GM21786 (cell line): ENCODE data around the gene USP17L24.
"Not testable (repeated sequence)": the region's sequence is repeated elsewhere in the genome, so short reads cannot be mapped to it uniquely, and the experiment has no call there.

Source experiments
- ATAC-seq: cut with Tn5 transposase; IDR thresholded peaks from one replicate; pipeline ENCODE4 v1.9.1; 2021; ENCODE audit not compliant: unreplicated experiment

Gene USP17L24

GRCh38 chr4:9324865-9325264 is at the start of gene USP17L24:
USP17L24 (plus strand) TSS chr4:9325165; CDS start chr4:9325165, 0 bp downstream.
- not testable (repeated sequence) for ATAC-seq

DNA sequence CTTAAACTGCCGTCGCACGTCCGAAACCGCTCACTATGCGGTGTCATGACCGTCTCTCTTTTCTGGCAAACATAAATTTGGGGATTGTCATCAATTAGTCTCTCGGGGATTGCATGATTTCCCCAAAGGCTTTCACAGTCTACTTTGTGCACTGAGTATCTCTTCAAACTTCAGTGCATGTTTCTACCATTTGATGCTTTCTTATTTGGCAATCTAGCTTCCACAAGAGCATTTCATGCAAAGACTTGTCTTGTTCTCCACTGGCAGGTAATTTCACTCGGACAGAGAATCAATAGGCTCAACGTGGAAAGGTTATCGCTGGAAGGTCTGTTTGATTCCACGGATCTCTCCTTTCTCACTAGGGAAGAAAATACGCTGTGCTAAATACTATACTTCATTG is 774 bp upstream of the USP17L24 start:
- ATAC-seq, result not testable (repeated sequence)

- ATAC-seq, result not testable (repeated sequence)
Measured at GRCh38 chr4:9329611-9330010, 4.6 kb downstream of the USP17L24 start, which contains the start of gene USP17L25. USP17L25 (plus strand) TSS chr4:9329911; CDS start chr4:9329911, 0 bp downstream.

GRCh38 chr4:9334358-9334757 is 9.4 kb downstream of the USP17L24 start, which contains the start of gene USP17L26:
USP17L26 (plus strand) TSS chr4:9334658; CDS start chr4:9334658, 0 bp downstream.
- not testable (repeated sequence) for ATAC-seq

- not testable (repeated sequence) for ATAC-seq
Measured at GRCh38 chr4:9339103-9339502, 14.1 kb downstream of the USP17L24 start, which contains the start of gene USP17L5. USP17L5 (plus strand) TSS chr4:9339403; CDS start chr4:9339403, 0 bp downstream.

DNA sequence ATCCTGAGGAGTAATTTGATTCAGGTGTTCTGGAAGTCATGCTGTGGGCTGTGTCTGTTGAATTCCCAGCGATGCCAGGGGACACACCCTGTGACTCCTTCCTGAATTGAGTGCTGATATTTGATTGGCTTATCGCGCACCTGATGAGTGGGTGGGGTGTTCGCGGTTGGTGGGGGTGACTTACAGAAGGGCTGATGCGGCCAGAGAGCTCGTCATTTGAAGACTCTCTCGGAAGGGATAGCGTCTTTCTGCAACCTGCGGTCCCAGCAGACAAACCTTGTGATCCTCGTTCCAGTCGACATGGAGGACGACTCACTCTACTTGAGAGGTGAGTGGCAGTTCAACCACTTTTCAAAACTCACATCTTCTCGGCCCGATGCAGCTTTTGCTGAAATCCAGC is 18.9 kb downstream of the USP17L24 start, which contains the start of gene USP17L27:
Gene USP17L27, plus strand, starts transcription at position 301 of the 400 bp plus-strand sequence. Its CDS starts 0 bp downstream, at position 301.
- ATAC-seq, result not testable (repeated sequence)

DNA sequence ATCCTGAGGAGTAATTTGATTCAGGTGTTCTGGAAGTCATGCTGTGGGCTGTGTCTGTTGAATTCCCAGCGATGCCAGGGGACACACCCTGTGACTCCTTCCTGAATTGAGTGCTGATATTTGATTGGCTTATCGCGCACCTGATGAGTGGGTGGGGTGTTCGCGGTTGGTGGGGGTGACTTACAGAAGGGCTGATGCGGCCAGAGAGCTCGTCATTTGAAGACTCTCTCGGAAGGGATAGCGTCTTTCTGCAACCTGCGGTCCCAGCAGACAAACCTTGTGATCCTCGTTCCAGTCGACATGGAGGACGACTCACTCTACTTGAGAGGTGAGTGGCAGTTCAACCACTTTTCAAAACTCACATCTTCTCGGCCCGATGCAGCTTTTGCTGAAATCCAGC is 23.6 kb downstream of the USP17L24 start, which contains the start of gene USP17L28:
Gene USP17L28, plus strand, starts transcription at position 301 of the 400 bp plus-strand sequence. Its CDS starts 0 bp downstream, at position 301.
- ATAC-seq, result not testable (repeated sequence)

DNA sequence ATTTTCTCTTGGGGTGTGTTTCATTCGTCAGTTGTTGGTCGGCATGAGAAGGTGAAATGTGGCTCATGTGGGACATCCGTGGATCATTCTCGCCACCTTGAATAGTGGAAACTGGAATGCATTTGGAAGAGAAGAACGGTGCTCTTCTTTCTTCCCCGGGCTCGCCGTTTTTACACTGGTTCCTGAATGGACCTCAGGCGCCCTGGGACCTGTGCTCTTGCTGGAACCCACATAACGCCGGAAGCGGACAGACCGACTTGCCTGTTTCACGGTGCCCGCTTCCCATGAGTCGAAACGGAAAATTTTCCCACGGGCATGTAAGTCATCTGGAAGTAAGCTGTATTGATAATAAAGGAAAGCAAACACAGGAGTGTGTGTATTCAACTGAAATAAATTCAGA is 25.9 kb downstream of the USP17L24 start:
- ATAC-seq, result not testable (repeated sequence)

DNA sequence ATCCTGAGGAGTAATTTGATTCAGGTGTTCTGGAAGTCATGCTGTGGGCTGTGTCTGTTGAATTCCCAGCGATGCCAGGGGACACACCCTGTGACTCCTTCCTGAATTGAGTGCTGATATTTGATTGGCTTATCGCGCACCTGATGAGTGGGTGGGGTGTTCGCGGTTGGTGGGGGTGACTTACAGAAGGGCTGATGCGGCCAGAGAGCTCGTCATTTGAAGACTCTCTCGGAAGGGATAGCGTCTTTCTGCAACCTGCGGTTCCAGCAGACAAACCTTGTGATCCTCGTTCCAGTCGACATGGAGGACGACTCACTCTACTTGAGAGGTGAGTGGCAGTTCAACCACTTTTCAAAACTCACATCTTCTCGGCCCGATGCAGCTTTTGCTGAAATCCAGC is 28.4 kb downstream of the USP17L24 start, which contains the start of gene USP17L29:
Gene USP17L29, plus strand, starts transcription at position 301 of the 400 bp plus-strand sequence. Its CDS starts 0 bp downstream, at position 301.
- not testable (repeated sequence) for ATAC-seq

DNA sequence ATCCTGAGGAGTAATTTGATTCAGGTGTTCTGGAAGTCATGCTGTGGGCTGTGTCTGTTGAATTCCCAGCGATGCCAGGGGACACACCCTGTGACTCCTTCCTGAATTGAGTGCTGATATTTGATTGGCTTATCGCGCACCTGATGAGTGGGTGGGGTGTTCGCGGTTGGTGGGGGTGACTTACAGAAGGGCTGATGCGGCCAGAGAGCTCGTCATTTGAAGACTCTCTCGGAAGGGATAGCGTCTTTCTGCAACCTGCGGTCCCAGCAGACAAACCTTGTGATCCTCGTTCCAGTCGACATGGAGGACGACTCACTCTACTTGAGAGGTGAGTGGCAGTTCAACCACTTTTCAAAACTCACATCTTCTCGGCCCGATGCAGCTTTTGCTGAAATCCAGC is 37.9 kb downstream of the USP17L24 start, which contains the start of gene USP17L30:
Gene USP17L30, plus strand, starts transcription at position 301 of the 400 bp plus-strand sequence. Its CDS starts 0 bp downstream, at position 301.
- ATAC-seq, result not testable (repeated sequence)
